HT1080 (cell line): ENCODE results near the gene KCNQ1. TPM values are rescaled to one million over a fixed set of nuclear protein-coding genes. Genes with fewer than 3 reads are reported as not detected.
A peak's percentile ranks its signal among the peaks of the same experiment; 100 is the strongest.

Experiments
- DNase-seq: peaks from one replicate; pipeline ENCODE4 v3.0.0-alpha.2; 2015; ENCODE audit warnings: low read depth
- total RNA-seq: library from RNA; depleted of rRNA; stranded (reverse); fragments of >200 nt; shearing (Covaris generic); gene quantifications from 2 replicates; pipeline ENCODE4 v1.2.3, GENCODE V29; 2014

The KCNQ1 gene
- total RNA-seq, 1 experiment from 2014 or later, result not detected

GRCh38 chr11:2533587-2534133 is 88.9 kb downstream of the KCNQ1 start:
- DNase-seq, result peak; percentile 93

- DNase-seq, result peak; percentile 75
These were observed 89.5 kb downstream of the KCNQ1 start for GRCh38 chr11:2534134-2534956.

- DNase-seq, result no peak
These were observed 90.3 kb downstream of the KCNQ1 start for GRCh38 chr11:2534957-2535672.

- no peak for DNase-seq
These were observed 91.0 kb downstream of the KCNQ1 start for GRCh38 chr11:2535673-2536439.

GRCh38 chr11:2536440-2536989 is 91.7 kb downstream of the KCNQ1 start:
- no peak for DNase-seq

- no peak for DNase-seq
These were observed 92.3 kb downstream of the KCNQ1 start for GRCh38 chr11:2537010-2537705.

- DNase-seq, result no peak
These were observed 93.3 kb downstream of the KCNQ1 start for GRCh38 chr11:2537896-2538724.

GRCh38 chr11:2538951-2539350 is 94.1 kb downstream of the KCNQ1 start:
- DNase-seq, result no peak

GRCh38 chr11:2539371-2540222 is 94.8 kb downstream of the KCNQ1 start:
- no peak for DNase-seq

- DNase-seq, result no peak
These were observed 95.6 kb downstream of the KCNQ1 start for GRCh38 chr11:2540223-2540991.

GRCh38 chr11:2540992-2541680 is 96.3 kb downstream of the KCNQ1 start:
- DNase-seq, result no peak

- DNase-seq, result no peak
These were observed 97.1 kb downstream of the KCNQ1 start for GRCh38 chr11:2541881-2542361.

- DNase-seq, result no peak
These were observed 97.6 kb downstream of the KCNQ1 start for GRCh38 chr11:2542406-2542805.

GRCh38 chr11:2547806-2548205 is 103.0 kb downstream of the KCNQ1 start:
- no peak for DNase-seq

GRCh38 chr11:2548596-2548995 is 103.8 kb downstream of the KCNQ1 start:
- no peak for DNase-seq

- no peak for DNase-seq
These were observed 104.3 kb downstream of the KCNQ1 start for GRCh38 chr11:2549080-2549479.

GRCh38 chr11:2549491-2549875 is 104.7 kb downstream of the KCNQ1 start:
- no peak for DNase-seq
